ENCODE data around the gene CCDC12.

DNA sequence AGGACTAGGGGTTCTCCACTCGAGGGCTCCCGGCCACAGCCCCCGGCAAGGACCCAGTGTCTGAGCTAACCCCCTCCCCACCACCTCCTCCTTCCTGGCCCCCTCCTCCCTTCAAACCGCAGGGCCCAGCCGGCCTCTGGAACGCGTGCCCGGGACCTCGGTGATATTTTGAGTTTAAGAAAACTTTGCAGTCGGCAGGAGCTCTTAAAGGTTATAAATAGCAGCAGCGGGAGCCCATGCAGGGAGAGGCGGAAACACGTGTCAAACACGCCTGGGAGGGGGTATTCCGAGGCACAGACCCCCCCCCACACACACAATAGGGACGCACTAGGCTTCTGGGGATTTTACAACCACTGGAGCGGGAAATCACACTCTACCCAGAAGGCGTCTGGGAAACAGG, 102.1 kb downstream of the CCDC12 start:
- TF ChIP-seq, protein P1, sequence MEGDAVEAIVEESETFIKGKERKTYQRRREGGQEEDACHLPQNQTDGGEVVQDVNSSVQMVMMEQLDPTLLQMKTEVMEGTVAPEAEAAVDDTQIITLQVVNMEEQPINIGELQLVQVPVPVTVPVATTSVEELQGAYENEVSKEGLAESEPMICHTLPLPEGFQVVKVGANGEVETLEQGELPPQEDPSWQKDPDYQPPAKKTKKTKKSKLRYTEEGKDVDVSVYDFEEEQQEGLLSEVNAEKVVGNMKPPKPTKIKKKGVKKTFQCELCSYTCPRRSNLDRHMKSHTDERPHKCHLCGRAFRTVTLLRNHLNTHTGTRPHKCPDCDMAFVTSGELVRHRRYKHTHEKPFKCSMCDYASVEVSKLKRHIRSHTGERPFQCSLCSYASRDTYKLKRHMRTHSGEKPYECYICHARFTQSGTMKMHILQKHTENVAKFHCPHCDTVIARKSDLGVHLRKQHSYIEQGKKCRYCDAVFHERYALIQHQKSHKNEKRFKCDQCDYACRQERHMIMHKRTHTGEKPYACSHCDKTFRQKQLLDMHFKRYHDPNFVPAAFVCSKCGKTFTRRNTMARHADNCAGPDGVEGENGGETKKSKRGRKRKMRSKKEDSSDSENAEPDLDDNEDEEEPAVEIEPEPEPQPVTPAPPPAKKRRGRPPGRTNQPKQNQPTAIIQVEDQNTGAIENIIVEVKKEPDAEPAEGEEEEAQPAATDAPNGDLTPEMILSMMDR (IDR thresholded peaks at IDR 0.05; ENCODE audit: insufficient read depth, low read length), result no peak
- TF ChIP-seq POLR2AphosphoS5 (IDR thresholded peaks at IDR 0.05; ENCODE audit: low read depth), result no peak
- TF ChIP-seq, protein P2, sequence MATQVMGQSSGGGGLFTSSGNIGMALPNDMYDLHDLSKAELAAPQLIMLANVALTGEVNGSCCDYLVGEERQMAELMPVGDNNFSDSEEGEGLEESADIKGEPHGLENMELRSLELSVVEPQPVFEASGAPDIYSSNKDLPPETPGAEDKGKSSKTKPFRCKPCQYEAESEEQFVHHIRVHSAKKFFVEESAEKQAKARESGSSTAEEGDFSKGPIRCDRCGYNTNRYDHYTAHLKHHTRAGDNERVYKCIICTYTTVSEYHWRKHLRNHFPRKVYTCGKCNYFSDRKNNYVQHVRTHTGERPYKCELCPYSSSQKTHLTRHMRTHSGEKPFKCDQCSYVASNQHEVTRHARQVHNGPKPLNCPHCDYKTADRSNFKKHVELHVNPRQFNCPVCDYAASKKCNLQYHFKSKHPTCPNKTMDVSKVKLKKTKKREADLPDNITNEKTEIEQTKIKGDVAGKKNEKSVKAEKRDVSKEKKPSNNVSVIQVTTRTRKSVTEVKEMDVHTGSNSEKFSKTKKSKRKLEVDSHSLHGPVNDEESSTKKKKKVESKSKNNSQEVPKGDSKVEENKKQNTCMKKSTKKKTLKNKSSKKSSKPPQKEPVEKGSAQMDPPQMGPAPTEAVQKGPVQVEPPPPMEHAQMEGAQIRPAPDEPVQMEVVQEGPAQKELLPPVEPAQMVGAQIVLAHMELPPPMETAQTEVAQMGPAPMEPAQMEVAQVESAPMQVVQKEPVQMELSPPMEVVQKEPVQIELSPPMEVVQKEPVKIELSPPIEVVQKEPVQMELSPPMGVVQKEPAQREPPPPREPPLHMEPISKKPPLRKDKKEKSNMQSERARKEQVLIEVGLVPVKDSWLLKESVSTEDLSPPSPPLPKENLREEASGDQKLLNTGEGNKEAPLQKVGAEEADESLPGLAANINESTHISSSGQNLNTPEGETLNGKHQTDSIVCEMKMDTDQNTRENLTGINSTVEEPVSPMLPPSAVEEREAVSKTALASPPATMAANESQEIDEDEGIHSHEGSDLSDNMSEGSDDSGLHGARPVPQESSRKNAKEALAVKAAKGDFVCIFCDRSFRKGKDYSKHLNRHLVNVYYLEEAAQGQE (IDR thresholded peaks at IDR 0.05; ENCODE audit: insufficient replicate concordance, low read depth), result no peak
- TF ChIP-seq GABPA (IDR thresholded peaks at IDR 0.05; ENCODE audit: low read depth), result no peak

All from HL-60 (cell line).